GM12892 (cell line): ENCODE data around the gene OR8B3.
"Not testable (repeated sequence)": the region's sequence is repeated elsewhere in the genome, so short reads cannot be mapped to it uniquely, and the experiment has no call there.

Experiments used
- DNase-seq: peaks from one replicate; pipeline ENCODE4 v3.0.0; 2011; ENCODE audit not compliant: insufficient read length
- FAIRE-seq: peaks from 2 replicates; lab custom pipeline; 2011; peaks lifted over from hg19 to GRCh38; lab: Jason Lieb, UNC
- POLR2A ChIP-seq: IDR thresholded peaks from 2 replicates; pipeline ENCODE4 v1.6.1; 2011; ENCODE audit warnings: low read depth, low read length, control low read depth
- POLR2AphosphoS5 ChIP-seq: IDR thresholded peaks from 2 replicates; pipeline ENCODE4 v1.6.1; 2011; ENCODE audit warnings: low read depth, low read length, control low read depth
- TAF1 ChIP-seq: IDR thresholded peaks from 2 replicates; pipeline ENCODE4 v1.6.1; 2011; ENCODE audit warnings: low read depth, mild to moderate bottlenecking, control low read depth, low read length, borderline replicate concordance

OR8B3 gene

GRCh38 chr11:124409906-124410305, 11.1 kb upstream of the OR8B3 start:
- no peak for FAIRE-seq

GRCh38 chr11:124405581-124405980, 6.8 kb upstream of the OR8B3 start:
- FAIRE-seq: no peak
- no peak for DNase-seq

More at GRCh38 chr11:124409906-124410305, 11.1 kb upstream of the OR8B3 start:
- TF ChIP-seq POLR2AphosphoS5 (no peak), POLR2A (no peak), TAF1 (no peak)
- DNase-seq: no peak

GRCh38 chr11:124403186-124403585, 4.4 kb upstream of the OR8B3 start:
- not testable (repeated sequence) for DNase-seq, FAIRE-seq

More at GRCh38 chr11:124405581-124405980, 6.8 kb upstream of the OR8B3 start:
- TF ChIP-seq POLR2AphosphoS5 (no peak), POLR2A (no peak), TAF1 (no peak)

- TF ChIP-seq POLR2AphosphoS5 (no peak), TAF1 (no peak), POLR2A (no peak)
- peak; percentile 48 for FAIRE-seq
- DNase-seq: peak; percentile 9
These were observed 3.6 kb upstream of the OR8B3 start for GRCh38 chr11:124402326-124402922.

DNA sequence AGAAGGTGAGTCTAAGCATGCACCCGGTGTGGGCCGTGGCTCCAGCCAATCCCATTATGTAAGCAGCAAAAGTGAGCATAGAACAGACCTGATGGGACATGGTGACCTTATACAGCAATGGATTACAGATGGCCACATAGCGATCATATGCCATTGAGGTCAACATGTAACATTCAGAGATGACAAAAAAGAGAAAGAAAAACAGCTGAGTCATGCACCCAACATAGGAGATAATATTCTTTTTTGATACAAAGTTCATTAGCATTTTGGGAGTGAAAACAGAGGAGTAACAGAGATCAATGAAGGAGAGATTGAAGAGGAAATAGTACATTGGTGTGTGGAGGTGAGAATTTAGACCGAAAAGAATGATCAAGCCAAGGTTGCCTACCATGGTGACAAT, 2.0 kb downstream of the OR8B3 start:
- FAIRE-seq, DNase-seq: not testable (repeated sequence)

DNA sequence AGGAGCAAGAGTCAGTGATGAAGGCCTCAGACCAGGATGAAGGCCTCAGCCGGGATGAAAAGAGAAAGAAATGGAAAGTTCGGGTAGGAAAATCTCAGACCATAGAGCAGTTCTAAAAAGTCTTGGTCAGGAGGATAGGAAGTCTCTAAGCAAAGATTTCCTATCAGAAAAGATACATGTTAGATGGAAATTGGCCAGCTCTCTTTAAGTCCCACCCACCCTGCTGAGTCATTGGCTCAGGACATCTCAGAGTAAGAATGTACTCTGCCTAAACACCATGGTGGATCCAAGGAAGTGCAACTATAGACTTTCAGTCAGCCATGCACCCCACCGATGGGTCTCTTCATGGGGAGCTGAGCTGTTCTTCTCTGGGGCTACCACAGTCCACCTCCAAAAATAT, 4.4 kb downstream of the OR8B3 start:
- DNase-seq (no peak), FAIRE-seq (no peak)
- TF ChIP-seq POLR2AphosphoS5 (no peak), TAF1 (no peak), POLR2A (no peak)

GRCh38 chr11:124384399-124384798, 14.4 kb downstream of the OR8B3 start, which contains the start of gene OR8B2:
OR8B2 (minus strand) TSS chr11:124384499; CDS start chr11:124383343, 1,156 bp downstream.
- TF ChIP-seq POLR2AphosphoS5 (no peak), POLR2A (no peak), TAF1 (no peak)
- no peak for FAIRE-seq
- DNase-seq: no peak

DNA sequence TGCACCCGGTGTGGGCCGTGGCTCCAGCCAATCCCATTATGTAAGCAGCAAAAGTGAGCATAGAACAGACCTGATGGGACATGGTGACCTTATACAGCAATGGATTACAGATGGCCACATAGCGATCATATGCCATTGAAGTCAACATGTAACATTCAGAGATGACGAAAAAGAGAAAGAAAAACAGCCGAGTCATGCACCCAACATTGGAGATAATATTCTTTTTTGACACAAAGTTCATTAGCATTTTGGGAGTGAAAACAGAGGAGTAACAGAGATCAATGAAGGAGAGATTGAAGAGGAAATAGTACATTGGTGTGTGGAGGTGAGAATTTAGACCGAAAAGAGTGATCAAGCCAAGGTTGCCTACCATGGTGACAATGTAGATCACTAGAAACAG, 16.0 kb downstream of the OR8B3 start:
- DNase-seq: not testable (repeated sequence)
- FAIRE-seq: peak; percentile 79

DNA sequence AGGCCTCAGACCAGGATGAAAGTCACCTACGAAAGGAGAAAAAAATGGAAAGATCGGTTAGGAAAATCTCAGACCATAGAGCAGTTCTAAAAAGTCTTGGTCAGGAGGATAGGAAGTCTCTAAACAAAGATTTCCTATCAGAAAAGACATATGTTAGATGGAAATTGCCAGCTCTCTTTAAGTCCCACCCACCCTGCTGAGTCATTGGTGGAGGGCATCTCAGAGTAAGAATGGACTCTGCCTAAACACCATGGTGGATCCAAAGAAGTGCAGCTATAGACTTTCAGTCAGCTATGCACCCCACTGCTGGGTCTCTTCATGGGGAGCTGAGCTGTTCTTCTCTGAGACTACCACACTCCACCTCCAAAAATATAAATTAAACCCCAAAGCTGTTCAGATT, 18.2 kb downstream of the OR8B3 start:
- no peak for FAIRE-seq
- TF ChIP-seq POLR2A (no peak), TAF1 (no peak), POLR2AphosphoS5 (no peak)
- no peak for DNase-seq

GRCh38 chr11:124376280-124376679, 22.5 kb downstream of the OR8B3 start:
- no peak for DNase-seq
- FAIRE-seq: no peak
- no peak for TF ChIP-seq POLR2AphosphoS5
- no peak for TF ChIP-seq POLR2A
- no peak for TF ChIP-seq TAF1

- FAIRE-seq: no peak
- DNase-seq: no peak
- TF ChIP-seq POLR2A (no peak), POLR2AphosphoS5 (no peak), TAF1 (no peak)
These were observed 39.3 kb downstream of the OR8B3 start for GRCh38 chr11:124359566-124359965.

- TF ChIP-seq TAF1: no peak
- no peak for TF ChIP-seq POLR2AphosphoS5
- no peak for TF ChIP-seq POLR2A
- no peak for FAIRE-seq
- DNase-seq: no peak
These were observed 52.4 kb downstream of the OR8B3 start for GRCh38 chr11:124346311-124346955.
